ENCODE measurements around the gene OR5B21.

OR5B21 gene

DNA sequence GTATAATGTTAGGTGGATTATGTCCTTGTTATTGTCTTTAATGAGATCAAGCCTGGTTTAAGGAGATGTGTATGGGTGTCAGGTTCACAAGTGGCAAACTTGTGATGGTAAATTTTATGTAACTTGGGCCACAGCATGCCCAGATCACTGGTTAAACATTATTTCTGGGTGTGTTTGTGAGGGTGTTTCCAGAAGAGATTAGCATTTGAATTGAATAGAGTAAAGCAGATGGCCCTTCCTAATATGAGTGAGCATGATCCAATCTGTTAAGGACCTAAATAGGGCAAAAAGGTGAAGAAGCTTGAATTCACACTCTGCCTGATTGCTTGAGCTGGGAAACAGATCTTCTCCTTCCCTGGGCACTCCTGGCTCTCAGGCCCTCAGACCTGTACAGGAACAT is 20.7 kb downstream of the OR5B21 start:
- in situ Hi-C loops (cut with MboI; ENCODE audit: low sequenced_read_pairs, unreplicated experiment), result no loop called here
- no peak for DNase-seq (ENCODE audit: low spot score)
- TF ChIP-seq, protein P1, sequence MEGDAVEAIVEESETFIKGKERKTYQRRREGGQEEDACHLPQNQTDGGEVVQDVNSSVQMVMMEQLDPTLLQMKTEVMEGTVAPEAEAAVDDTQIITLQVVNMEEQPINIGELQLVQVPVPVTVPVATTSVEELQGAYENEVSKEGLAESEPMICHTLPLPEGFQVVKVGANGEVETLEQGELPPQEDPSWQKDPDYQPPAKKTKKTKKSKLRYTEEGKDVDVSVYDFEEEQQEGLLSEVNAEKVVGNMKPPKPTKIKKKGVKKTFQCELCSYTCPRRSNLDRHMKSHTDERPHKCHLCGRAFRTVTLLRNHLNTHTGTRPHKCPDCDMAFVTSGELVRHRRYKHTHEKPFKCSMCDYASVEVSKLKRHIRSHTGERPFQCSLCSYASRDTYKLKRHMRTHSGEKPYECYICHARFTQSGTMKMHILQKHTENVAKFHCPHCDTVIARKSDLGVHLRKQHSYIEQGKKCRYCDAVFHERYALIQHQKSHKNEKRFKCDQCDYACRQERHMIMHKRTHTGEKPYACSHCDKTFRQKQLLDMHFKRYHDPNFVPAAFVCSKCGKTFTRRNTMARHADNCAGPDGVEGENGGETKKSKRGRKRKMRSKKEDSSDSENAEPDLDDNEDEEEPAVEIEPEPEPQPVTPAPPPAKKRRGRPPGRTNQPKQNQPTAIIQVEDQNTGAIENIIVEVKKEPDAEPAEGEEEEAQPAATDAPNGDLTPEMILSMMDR (IDR thresholded peaks at IDR 0.05; ENCODE audit: borderline replicate concordance, control extremely low read depth, extremely low read depth, insufficient read depth, missing control alignments), result no peak

DNA sequence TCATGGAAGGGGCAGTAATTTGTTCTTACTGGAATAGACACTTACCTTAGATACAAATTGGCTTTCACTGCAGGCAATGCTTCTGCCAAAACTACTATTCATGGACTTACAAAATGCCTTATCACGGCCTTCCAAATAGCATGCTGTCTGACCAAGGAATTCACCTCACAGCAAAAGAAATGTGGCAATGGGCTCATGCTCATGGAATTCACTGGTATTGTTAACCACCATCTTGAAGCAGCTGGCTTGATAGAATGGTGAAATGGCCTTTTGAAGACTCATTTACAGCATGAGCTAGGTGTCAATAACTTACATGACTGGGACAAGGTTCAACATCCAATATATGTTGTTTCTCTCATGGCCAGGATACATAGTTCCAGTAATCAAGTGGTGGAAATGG is 21.9 kb downstream of the OR5B21 start:
- DNase-seq (ENCODE audit: low spot score), result no peak
- in situ Hi-C loops (cut with MboI; ENCODE audit: low sequenced_read_pairs, unreplicated experiment), result no loop called here
- TF ChIP-seq, protein P1 (IDR thresholded peaks at IDR 0.05; ENCODE audit: borderline replicate concordance, control extremely low read depth, extremely low read depth, insufficient read depth, missing control alignments), result no peak

DNA sequence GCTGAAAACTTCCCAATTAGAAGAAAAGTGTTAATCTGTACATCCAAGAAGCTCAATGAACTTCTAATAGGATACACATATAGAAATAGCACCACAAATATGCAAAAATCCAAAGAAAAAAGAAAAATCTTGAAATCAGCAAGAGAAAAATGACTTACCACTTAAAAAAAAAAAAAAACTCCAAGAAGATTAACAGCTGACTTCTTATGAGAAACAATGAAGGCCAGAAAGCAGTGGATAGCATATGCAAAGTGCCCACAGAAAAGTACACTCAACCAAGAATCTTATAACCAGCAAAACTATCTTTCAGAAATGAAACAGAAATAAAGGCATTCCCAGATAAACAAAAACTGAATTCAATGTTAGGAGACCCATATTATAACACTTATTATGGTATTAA is 36.0 kb downstream of the OR5B21 start:
- TF ChIP-seq, protein P1 (IDR thresholded peaks at IDR 0.05; ENCODE audit: borderline replicate concordance, control extremely low read depth, extremely low read depth, insufficient read depth, missing control alignments), result no peak
- in situ Hi-C loops (cut with MboI; ENCODE audit: low sequenced_read_pairs, unreplicated experiment), result no loop called here
- no peak for DNase-seq (ENCODE audit: low spot score)

DNA sequence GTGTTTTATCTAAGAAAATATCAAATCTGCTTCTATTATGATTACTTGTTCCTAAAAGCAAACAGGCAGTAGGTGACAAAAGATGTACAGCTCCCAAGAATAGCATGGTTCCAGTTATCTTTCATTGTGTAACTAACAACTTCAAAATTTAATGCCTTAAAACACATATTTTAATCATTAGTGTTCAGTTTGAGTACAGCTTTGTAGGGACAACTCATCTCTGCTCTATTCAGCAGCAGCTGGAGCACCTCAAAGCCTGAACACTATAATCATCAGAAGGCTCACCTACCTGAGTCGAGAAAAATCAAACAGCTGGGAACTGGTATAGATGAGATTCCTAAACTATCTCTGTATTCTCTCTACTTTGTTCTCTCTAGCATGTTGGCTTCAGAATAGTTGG is 41.6 kb downstream of the OR5B21 start:
- in situ Hi-C loops (cut with MboI; ENCODE audit: low sequenced_read_pairs, unreplicated experiment), result no loop called here
- DNase-seq (ENCODE audit: low spot score), result no peak
- TF ChIP-seq, protein P1 (IDR thresholded peaks at IDR 0.05; ENCODE audit: borderline replicate concordance, control extremely low read depth, extremely low read depth, insufficient read depth, missing control alignments), result no peak

DNA sequence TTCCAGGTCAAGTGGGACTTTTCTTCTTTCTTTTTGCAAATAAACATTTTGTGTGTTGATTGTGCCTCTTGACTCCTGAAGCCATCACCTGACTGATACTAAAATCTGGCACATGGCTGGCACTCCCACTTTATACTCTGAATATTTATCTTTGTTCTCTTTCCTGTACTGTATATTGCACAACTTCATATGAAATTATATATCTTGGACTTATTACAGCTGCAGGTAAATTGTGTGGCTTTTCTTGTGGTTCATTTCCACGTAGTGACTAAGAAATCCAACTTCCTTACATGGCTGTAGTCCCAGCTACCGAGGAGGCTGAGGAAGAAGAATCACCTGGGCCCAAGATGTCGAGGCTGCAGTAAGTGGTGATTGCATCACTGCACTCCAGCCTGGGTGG is 42.2 kb downstream of the OR5B21 start:
- in situ Hi-C loops (cut with MboI; ENCODE audit: low sequenced_read_pairs, unreplicated experiment), result no loop called here
- TF ChIP-seq, protein P1 (IDR thresholded peaks at IDR 0.05; ENCODE audit: borderline replicate concordance, control extremely low read depth, extremely low read depth, insufficient read depth, missing control alignments), result no peak
- no peak for DNase-seq (ENCODE audit: low spot score)
